HTERT RPE-1 (cell line): Measurements from ENCODE around the gene TSG101.

Source experiments
- in situ Hi-C: fragments of 300-500 bp; cut with MboI; formaldehyde crosslinking; loops from 4 replicates; pipeline ENCODE4 v1.14.3; 2020; ENCODE audit warnings: low sequenced_read_pairs

TSG101 gene

GRCh38 chr11:18495271-18495670 is 31.5 kb downstream of the TSG101 start:
- in situ Hi-C loops, result no loop called here

DNA sequence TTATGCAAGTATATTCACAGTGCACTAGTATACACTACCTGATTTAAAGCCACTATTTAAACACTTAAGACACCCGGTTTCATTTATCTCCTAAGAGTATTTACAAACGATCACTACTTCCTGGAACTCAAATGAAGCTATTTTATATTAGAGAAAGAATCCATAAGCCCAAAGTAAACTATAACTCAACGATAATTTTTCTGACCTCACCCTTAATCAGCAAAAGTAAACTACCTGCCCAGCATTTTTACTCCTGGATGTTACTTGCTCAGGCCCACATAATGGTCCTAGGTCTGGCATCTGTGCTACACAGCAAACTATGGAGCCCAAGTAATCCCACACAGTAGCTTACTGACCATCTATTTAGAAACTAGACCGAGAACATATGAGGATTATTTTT is 33.4 kb downstream of the TSG101 start:
- in situ Hi-C loops, result no loop called here

- in situ Hi-C loops, result no loop called here
These were observed 33.9 kb downstream of the TSG101 start for GRCh38 chr11:18492888-18493287.

GRCh38 chr11:18491924-18492323 is 34.8 kb downstream of the TSG101 start:
- in situ Hi-C loops, result no loop called here

GRCh38 chr11:18490736-18491485 is 35.8 kb downstream of the TSG101 start:
- in situ Hi-C loops, result no loop called here

DNA sequence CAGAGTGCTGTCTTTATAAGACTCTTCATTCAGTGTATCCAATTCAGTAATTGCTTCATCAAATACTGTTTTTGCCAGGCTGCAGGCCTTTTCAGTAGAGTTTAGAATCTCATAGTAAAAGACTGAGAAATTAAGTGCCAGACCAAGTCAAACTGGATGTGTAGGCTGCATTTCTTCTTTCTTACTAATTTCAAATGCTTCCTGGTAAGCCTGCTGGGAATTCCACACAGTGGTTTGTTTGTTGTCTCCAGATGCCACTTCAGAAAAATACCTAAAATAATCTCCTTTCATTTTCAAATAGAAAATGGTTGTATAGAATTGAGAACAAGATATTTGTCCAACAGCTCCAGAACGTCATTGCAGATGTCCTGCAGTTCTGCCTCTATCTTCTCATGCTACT is 36.4 kb downstream of the TSG101 start:
- in situ Hi-C loops, result no loop called here

- in situ Hi-C loops, result no loop called here
These were observed 40.7 kb downstream of the TSG101 start for GRCh38 chr11:18485913-18486528.

- in situ Hi-C loops, result no loop called here
These were observed 47.7 kb downstream of the TSG101 start for GRCh38 chr11:18479063-18479462.

DNA sequence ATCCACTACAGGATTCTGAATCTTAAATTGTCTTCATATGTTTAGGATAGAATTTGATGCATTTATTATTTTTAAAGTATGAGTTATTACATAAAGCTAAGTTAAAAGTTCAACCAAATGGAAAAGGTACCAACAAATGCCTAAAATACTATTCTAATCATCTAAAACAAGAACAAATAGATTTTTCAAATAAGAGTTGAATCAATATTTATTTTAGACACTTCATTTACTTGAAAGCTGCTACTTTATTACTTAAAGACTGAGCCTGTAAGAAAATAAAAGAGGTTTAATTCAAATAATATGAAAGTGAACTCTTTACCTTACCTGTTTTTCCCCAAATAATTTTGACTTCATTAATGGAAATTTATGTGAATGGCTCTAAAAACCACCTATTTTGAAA is 54.2 kb downstream of the TSG101 start:
- in situ Hi-C loops, result no loop called here

- in situ Hi-C loops, result no loop called here
These were observed 54.7 kb downstream of the TSG101 start for GRCh38 chr11:18471995-18472394.

DNA sequence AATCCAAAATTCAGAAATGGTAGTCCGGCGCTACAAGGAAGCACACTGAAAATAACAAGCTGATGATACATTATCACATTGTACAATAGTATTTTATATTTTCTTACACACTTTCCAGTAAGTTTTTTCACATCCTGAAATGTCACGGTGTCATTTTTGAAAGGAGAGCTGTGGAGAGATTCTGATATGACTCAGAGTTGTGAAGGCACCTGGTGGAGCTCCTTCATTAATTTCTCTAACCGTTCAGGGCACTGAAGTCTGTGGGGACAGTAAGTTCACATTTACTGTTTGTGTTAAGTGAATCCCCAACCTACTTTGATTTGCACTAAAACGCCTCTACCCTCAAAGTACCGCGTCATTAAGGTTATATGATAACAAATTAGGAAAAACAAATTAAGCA is 57.8 kb downstream of the TSG101 start:
- in situ Hi-C loops, result no loop called here

DNA sequence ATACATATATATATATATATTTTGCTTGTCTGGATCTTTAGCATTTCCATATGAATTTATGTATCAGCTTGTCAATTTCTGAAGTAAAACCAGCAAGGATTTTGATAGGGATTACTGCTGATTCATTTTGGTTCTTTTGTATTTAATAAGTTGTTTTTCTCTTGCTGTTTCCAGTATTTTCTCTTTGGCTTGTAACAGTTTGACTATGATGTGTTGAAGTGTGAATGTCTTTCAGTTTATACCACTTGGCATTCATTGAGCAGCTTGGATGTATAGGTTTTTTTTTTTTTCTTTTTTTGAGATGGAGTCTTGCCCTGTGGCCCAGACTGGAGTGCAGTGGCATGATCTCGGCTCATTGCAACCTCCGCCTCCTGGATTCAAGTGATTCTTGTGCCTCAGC is 58.7 kb downstream of the TSG101 start:
- in situ Hi-C loops, result no loop called here

GRCh38 chr11:18466402-18466801 is 60.3 kb downstream of the TSG101 start:
- in situ Hi-C loops, result no loop called here

GRCh38 chr11:18463439-18463838 is 63.3 kb downstream of the TSG101 start:
- in situ Hi-C loops, result no loop called here

DNA sequence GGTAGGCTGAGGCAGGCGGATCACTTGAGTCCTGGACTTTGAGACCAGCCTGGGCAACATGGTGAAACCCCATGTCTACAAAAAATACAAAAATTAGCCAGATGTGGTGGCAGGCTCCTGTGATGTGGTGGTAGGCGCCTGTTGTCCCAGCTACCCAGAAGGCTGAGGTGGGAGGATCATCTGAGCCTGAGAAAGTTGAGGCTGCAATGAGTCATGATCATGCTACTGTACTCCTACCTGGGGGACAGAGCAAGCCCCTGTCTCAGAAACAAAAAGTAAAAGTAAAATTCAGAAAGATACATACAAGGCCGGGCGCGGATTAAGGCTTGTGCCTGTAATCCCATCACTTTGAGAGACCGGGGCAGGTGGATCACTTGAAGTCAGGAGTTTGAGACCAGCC is 64.8 kb downstream of the TSG101 start:
- in situ Hi-C loops, result no loop called here

- in situ Hi-C loops, result no loop called here
These were observed 67.1 kb downstream of the TSG101 start for GRCh38 chr11:18459634-18460033.

- in situ Hi-C loops, result no loop called here
These were observed 69.3 kb downstream of the TSG101 start for GRCh38 chr11:18457450-18457849.

GRCh38 chr11:18455686-18456372 is 70.9 kb downstream of the TSG101 start, which contains the start of gene LDHAL6A:
Gene LDHAL6A (plus strand): TSS chr11:18455856. CDS start chr11:18456681, 825 bp downstream.
- in situ Hi-C loops, result no loop called here

- in situ Hi-C loops, result no loop called here
These were observed 73.8 kb downstream of the TSG101 start for GRCh38 chr11:18452927-18453326.

DNA sequence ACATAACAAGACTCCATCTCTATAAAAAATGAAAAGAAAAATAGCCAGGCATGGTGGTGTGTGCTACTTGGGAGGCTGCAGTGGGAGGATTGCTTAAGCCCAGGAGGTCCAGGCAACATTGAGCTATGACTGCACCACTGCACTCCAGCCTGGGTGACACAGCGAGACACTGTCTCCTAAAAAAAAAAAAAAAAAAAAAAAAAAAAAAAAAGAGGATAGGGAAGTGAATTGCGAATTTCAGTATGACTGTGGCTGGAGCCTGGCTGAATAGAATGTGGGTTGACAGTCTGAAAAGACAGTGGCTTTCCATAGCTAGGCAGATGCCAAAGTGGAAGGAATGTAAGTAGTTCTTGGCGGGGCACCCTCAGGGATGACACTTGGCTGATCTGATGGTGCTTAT is 77.5 kb downstream of the TSG101 start:
- in situ Hi-C loops, result no loop called here

DNA sequence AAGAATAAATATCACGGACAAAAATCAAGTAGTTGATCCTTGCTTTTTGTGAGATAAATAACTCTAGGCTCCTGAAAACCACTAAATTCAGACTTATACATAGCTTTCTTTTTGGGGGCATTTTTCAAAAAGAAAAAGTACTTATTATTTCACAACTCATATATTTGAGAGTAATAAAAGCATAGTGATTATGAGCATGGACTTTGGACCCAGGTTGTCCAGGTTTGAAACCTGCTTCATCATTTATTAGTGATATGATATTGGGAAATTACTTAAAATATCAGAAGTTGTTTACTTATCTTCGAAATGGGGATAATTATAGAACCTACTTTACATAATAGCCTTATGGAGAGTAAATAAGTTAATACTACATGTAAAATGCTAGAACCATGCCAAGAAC is 88.1 kb downstream of the TSG101 start:
- in situ Hi-C loops, result no loop called here
